SH-SY5Y (cell line): ENCODE measurements around the gene PPP1R14B.

Experiments
- GATA2 ChIP-seq: IDR thresholded peaks from 2 replicates; pipeline ENCODE4 v1.6.1; 2011; ENCODE audit warnings: mild to moderate bottlenecking, low read depth, low read length
- GATA3 ChIP-seq: IDR thresholded peaks from 2 replicates; pipeline ENCODE4 v1.6.1; 2011; ENCODE audit warnings: low read depth, mild to moderate bottlenecking, low read length, moderate library complexity

PPP1R14B gene

GRCh38 chr11:64226507-64227051 is 20.2 kb downstream of the PPP1R14B start:
- TF ChIP-seq GATA3, result no peak

DNA sequence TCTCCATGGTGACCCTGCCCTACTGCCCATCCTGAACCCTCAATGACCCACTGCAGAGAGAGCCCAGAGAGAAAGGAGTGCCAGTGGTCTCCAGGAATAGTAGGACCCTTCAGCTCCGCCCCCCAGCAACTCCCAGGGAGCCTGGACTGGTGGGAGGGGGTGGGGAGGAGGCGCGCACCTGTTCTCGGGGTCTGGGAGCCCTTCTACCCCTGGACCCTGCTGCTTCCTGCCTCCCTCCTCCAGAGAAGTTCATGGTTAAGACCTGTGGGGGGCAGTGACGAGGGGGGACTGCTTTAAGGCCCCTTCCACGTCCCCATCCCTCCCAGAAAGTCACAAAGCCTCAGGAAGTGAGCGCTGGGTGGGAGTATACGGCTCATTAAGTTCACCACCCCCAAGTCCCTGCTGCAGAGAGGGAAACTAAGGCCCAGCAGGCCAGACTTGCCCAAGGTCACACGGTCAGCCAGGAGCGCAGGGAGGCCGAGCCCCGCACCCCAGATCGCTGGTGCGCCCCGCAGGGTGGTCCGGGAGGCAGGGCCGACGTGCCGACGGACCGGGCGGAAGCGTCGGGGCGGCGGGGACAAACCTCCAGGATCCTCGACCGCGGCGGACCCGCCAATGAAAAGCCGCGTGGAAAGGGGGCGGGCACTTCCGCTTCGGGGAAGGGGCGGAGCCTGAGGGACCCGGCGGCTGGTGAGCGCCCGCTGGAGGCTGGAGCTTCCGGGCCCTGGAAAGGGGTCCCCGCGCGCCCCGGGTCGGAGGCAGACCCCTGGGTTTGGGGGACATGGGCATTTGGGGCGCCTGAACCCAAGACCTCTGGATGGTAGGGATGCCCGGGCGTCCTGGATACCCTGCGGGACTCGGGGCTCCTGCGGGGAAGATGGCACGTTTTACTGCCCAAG is 20.9 kb downstream of the PPP1R14B start, which contains the start of the genes NUDT22 and TRPT1:
Gene NUDT22 (plus strand): TSS at position 667 of the 899 bp plus-strand sequence. CDS start 379 bp downstream, outside the sequence.
Gene TRPT1 (minus strand): TSS at position 579 of the 899 bp plus-strand sequence. CDS start 326 bp downstream, at position 253.
- TF ChIP-seq GATA2, result no peak
- TF ChIP-seq GATA3, result no peak

- TF ChIP-seq GATA3 (no peak), GATA2 (no peak)
These were observed 21.7 kb downstream of the PPP1R14B start for GRCh38 chr11:64224891-64225607.

GRCh38 chr11:64224151-64224890 is 22.4 kb downstream of the PPP1R14B start:
- TF ChIP-seq GATA3 (no peak), GATA2 (no peak)

GRCh38 chr11:64223001-64223651 is 23.6 kb downstream of the PPP1R14B start:
- TF ChIP-seq GATA2 (no peak), GATA3 (no peak)

DNA sequence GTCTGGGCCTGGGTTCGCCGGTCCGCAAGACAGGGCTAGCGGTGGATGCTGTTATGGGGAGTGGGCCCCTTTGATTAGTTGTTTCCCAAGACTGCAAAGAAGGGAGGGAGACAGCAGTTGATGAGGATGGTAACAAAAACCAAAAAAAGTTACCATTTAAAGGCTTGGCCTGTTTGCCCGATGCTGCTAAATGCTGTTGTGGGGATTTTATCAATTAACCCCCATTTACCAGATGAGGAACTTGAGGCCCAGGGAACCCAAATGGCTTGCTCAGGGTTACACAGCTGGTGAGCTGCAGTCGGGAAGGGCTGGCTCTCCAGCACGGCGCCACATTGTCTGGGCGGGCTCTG is 24.1 kb downstream of the PPP1R14B start:
- TF ChIP-seq GATA2, result no peak
- TF ChIP-seq GATA3, result no peak

DNA sequence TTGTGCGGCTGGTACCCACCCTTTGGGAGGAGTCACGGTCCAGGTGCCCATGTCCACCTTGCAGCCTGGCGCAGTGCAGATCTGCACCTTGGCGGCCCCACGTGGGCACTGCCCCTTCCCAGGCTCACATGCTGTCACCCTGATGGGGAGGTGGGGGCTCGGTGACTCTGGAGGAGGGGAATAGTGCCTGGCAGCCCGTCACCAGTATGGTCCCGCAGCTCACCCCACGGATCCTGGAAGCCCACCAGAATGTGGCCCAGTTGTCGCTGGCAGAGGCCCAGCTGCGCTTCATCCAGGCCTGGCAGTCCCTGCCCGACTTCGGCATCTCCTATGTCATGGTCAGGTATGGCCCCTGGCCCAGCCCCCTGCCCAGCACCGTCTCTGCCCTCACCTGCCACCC is 25.9 kb downstream of the PPP1R14B start:
- TF ChIP-seq GATA3 (no peak), GATA2 (no peak)

- no peak for TF ChIP-seq GATA3
- TF ChIP-seq GATA2, result no peak
These were observed 26.5 kb downstream of the PPP1R14B start for GRCh38 chr11:64220271-64220670.

GRCh38 chr11:64219755-64220154 is 27.0 kb downstream of the PPP1R14B start:
- TF ChIP-seq GATA3 (no peak), GATA2 (no peak)

- TF ChIP-seq GATA3, result no peak
- no peak for TF ChIP-seq GATA2
These were observed 27.4 kb downstream of the PPP1R14B start for GRCh38 chr11:64219354-64219684.

GRCh38 chr11:64218628-64219353 is 28.0 kb downstream of the PPP1R14B start:
- TF ChIP-seq GATA3, result no peak
- no peak for TF ChIP-seq GATA2

GRCh38 chr11:64216879-64217278 is 29.9 kb downstream of the PPP1R14B start:
- TF ChIP-seq GATA2 (no peak), GATA3 (no peak)

DNA sequence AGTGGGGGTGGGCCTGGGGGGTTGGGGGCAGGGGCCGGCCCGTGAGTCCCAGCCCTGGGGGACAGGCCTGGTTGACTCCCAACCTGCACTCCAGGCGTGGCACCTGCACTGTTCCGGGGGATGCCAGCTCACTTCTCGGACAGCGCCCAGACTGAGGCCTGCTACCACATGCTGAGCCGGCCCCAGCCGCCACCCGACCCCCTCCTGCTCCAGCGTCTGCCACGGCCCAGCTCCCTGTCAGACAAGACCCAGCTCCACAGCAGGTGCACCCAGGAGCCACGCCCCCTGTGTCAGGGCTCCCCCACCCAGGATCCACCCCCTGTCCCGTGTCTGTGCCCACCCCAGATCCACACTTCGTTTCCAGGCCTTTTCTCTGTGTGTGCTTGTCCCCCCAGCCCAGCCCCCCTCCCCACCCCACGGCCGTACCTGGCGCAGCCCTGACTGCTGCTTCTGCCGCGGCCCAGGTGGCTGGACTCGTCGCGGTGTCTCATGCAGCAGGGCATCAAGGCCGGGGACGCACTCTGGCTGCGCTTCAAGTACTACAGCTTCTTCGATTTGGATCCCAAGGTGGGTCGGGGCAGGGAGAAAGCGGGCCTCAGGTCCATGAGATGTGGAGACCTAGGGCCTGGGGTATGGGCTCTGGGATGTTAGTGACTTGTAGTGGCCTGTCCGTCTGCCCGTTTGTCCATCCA is 35.4 kb downstream of the PPP1R14B start:
- TF ChIP-seq GATA2 (no peak), GATA3 (no peak)
